ENCODE data around the gene PAXIP1. TPM values are rescaled to one million over a fixed set of nuclear protein-coding genes. Genes with fewer than 3 reads are reported as not detected.

PAXIP1 gene
- total RNA-seq, 1 experiment from 2014 or later = 15.3 TPM

- ChIA-PET CTCF (no interaction called here), POLR2A (ENCODE audit: unreplicated experiment) (no interaction called here)
- H3K27me3 ChIP-seq (ENCODE audit: low read length) = no peaks in the 10 kb centered on the region
- H3K4me3 ChIP-seq (ENCODE audit: low read length) = no peak overlapping the region
- DNase-seq (no peak), ATAC-seq (no peak)
- H3K4me1 ChIP-seq (ENCODE audit: insufficient read depth, low read length) = no peaks in the 10 kb centered on the region
- no peaks in the 10 kb centered on the region for H4K20me1 ChIP-seq (ENCODE audit: low read length)
- no peaks in the 10 kb centered on the region for H3F3A ChIP-seq (ENCODE audit: low read length, unreplicated experiment)
- H2AFZ ChIP-seq (ENCODE audit: low read length) = no peak overlapping the region
- H3K9me3 ChIP-seq (ENCODE audit: low read length) = no peaks in the 10 kb centered on the region
- no peaks in the 10 kb centered on the region for H3K9me2 ChIP-seq (replicated peaks; ENCODE audit: low read length)
- H3K27ac ChIP-seq (ENCODE audit: low read length) = no peak overlapping the region
- no TSS peak for BruUV-seq (replicated peaks)
- TF ChIP-seq EZH2 (IDR thresholded peaks at IDR 0.05; ENCODE audit: low read length, unreplicated experiment) (no peak), EZH2phosphoT487 (IDR thresholded peaks at IDR 0.05; ENCODE audit: borderline replicate concordance, low read length) (no peak), CTCF (conservative IDR thresholded peaks at IDR 0.05; ENCODE audit: low read depth, low read length) (no peak)
- no peaks in the 10 kb centered on the region for H3K79me2 ChIP-seq (ENCODE audit: low read length)
- H3K9ac ChIP-seq (ENCODE audit: low read length) = no peak overlapping the region
- no peaks in the 10 kb centered on the region for H3K36me3 ChIP-seq (ENCODE audit: low read depth, low read length)
- intact Hi-C loops (cut with micrococcal nuclease) = no loop called here
- no peak overlapping the region for H3K4me2 ChIP-seq (ENCODE audit: low read length)
These were observed 85.8 kb downstream of the PAXIP1 start for GRCh38 chr7:154916856-154917807.

GRCh38 chr7:154916381-154916780, 86.5 kb downstream of the PAXIP1 start:
- no TSS peak for BruUV-seq (replicated peaks)
- intact Hi-C loops (cut with micrococcal nuclease) = no loop called here

More at GRCh38 chr7:154916381-154916780, 86.5 kb downstream of the PAXIP1 start:
- POLR2A ChIA-PET (ENCODE audit: unreplicated experiment) = no interaction called here
- H3K27ac ChIP-seq (ENCODE audit: low read length) = no peak overlapping the region
- no peak overlapping the region for H2AFZ ChIP-seq (ENCODE audit: low read length)
- H3K27me3 ChIP-seq (ENCODE audit: low read length) = no peaks in the 10 kb centered on the region
- CTCF ChIA-PET = no interaction called here
- TF ChIP-seq EZH2 (IDR thresholded peaks at IDR 0.05; ENCODE audit: low read length, unreplicated experiment) = no peak
- no peak for TF ChIP-seq EZH2phosphoT487 (IDR thresholded peaks at IDR 0.05; ENCODE audit: borderline replicate concordance, low read length)
- no peak for TF ChIP-seq CTCF (conservative IDR thresholded peaks at IDR 0.05; ENCODE audit: low read depth, low read length)
- no peaks in the 10 kb centered on the region for H3K4me1 ChIP-seq (ENCODE audit: insufficient read depth, low read length)
- H3K4me3 ChIP-seq (ENCODE audit: low read length) = no peak overlapping the region
- no peaks in the 10 kb centered on the region for H4K20me1 ChIP-seq (ENCODE audit: low read length)
- no peak overlapping the region for H3K4me2 ChIP-seq (ENCODE audit: low read length)
- no peaks in the 10 kb centered on the region for H3K9me3 ChIP-seq (ENCODE audit: low read length)
- DNase-seq (no peak), ATAC-seq (no peak)
- no peaks in the 10 kb centered on the region for H3K79me2 ChIP-seq (ENCODE audit: low read length)
- H3K9me2 ChIP-seq (replicated peaks; ENCODE audit: low read length) = no peaks in the 10 kb centered on the region
- H3K36me3 ChIP-seq (ENCODE audit: low read depth, low read length) = no peaks in the 10 kb centered on the region
- H3F3A ChIP-seq (ENCODE audit: low read length, unreplicated experiment) = no peaks in the 10 kb centered on the region
- H3K9ac ChIP-seq (ENCODE audit: low read length) = no peak overlapping the region

Measured in PC-3 (cell line).